GF-D8 (cell line): ENCODE results near the gene ISG20.
"Not testable (repeated sequence)": the region's sequence is repeated elsewhere in the genome, so short reads cannot be mapped to it uniquely, and the experiment has no call there.

Experiments used
- DNase-seq: peaks from one replicate; lab custom pipeline; 2025; lab: John Stamatoyannopoulos, UW

The ISG20 gene

GRCh38 chr15:88618686-88619085 lies 20.1 kb upstream of the ISG20 start:
- no peak for DNase-seq

DNA sequence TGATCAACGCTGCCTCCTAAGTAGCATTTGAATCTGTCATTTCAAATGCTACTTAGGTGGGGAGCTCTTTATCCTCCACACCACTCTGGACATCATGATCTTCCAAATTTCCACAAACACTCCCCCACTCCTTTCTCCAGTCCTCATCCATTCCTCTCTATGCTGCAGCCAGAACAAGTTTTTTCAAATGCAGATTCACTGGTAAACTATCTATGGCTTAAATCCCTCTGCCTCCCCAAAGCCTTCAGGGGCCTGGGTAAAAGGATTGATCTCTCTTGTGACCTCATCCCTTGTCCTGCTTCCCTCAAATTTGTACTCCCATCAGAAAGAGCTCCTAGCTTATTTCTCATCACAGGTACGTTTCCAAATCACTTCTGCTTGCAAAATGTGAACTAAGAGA lies 19.0 kb upstream of the ISG20 start:
- no peak for DNase-seq

GRCh38 chr15:88620995-88621772 lies 17.6 kb upstream of the ISG20 start, which contains the start of gene AEN:
Gene AEN, plus strand, starts transcription at chr15:88621340. Its CDS starts 4,870 bp downstream, at chr15:88626210.
- DNase-seq: peak; percentile 86

DNA sequence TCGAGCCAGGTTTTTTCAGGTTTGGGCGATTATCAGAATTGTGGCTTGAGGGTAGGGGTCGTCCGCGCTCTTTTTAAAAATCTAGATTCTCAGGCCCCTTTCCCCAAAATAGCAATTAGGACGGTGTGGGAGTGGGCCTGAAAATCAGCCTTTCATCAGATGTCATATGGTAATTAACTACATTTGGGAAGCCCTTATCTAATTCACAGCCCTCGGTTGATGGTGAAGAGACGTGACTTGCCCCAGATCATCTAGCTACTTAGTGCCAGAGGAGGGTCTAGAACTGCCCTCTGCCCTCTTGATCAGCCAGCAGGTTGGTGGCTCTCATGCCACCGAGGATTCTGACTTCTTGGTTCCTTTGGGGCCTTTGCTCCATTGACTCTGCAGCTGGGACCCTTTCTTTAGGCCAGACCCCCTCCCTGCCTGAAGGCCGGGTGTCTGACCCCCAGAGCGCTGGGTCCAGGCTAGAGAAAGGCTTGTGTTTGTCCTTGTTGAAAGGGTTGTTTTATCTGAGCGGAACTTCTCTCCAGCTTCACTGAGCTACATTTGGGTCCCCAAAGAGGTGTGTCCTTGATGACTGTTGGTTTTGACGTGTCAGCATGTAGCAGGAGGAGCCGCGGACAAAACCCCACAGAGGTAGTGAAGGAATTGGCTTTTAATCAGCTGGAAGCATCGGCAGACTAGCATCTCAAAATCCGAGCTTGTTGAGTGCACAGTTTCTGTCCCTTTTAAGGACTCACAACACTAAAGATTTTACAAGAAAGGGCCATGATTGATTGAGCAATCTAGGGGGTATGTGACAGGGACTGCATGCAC lies 16.8 kb upstream of the ISG20 start:
- DNase-seq: no peak

GRCh38 chr15:88622605-88622975 lies 16.2 kb upstream of the ISG20 start:
- no peak for DNase-seq

DNA sequence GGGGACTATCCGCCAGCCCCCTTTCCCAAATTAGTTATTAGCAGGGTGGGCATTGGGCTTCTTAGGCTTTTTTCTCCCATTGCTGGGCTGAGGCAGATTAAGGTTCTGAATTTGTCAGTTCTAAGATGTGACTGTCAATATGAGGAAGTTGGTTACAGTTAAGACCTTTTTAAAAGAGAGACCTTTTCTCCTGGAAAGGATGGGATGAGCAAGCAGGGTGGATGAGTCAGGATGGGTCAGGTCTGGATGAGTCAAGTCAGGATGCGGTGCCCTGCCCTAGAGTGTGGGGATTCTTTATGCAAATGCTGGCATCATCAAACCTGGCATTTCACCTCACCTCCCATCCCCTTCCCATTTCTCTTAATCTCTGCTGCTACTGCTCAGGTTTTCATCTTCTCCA lies 15.8 kb upstream of the ISG20 start:
- DNase-seq: no peak

DNA sequence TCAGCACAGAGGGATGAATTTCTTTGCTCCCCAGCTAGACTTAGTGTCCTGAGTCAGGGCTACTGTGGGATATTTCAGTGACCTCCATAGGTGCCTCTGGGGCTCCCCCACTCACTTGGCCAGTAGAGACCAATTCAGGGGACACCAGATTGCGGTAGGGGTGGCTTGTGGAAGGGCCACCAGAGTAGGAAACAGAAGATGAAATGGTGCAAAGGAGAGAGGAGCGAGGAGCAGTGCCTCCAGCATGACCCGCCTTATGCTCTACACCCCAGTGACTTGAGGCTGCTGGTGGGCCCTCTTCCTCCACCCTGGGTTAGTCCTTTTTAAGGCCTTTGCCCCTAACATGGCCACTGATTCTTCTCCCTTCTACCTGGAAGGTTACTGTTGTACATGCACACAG lies 15.2 kb upstream of the ISG20 start:
- no peak for DNase-seq

DNA sequence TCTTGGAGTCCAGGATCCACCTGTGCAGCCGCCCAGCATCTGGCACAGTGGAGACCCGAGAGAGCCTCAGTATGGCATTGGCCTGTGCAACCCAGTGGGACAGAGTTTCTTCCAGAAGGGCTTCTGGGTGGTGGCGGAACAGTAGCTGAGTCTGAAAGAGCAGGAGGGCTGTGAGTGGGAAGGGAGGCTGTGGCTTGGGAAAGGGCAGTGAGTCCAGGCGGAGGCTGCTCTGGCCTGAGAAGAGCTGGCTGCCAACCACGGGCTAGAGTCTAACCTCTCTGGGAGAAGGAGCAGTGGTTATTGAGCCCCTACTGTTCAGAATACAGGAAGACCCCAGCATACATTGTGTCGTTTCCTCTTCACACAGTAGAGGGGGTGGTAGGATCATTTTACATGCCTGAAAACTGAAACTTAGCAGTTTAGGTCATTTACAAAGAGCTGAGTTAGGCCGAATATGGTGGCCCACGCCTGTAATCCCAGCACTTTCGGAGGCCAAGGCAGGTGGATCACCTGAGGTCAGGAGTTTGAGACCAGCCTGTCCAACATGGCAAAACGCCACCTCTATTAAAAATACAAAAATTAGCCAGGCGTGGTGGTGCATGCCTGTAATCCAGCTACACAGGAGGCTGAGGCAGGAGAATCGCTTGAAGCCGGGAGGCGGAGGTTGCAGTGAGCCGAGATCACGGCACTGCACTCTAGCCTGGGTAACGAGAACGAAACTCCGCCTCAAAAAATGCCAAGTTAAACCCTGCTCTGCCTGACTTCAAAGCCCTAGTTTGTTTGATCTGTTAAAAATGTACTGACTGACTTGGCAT lies 14.5 kb upstream of the ISG20 start:
- no peak for DNase-seq

- no peak for DNase-seq
Measured at GRCh38 chr15:88624971-88625490, 13.8 kb upstream of the ISG20 start.

DNA sequence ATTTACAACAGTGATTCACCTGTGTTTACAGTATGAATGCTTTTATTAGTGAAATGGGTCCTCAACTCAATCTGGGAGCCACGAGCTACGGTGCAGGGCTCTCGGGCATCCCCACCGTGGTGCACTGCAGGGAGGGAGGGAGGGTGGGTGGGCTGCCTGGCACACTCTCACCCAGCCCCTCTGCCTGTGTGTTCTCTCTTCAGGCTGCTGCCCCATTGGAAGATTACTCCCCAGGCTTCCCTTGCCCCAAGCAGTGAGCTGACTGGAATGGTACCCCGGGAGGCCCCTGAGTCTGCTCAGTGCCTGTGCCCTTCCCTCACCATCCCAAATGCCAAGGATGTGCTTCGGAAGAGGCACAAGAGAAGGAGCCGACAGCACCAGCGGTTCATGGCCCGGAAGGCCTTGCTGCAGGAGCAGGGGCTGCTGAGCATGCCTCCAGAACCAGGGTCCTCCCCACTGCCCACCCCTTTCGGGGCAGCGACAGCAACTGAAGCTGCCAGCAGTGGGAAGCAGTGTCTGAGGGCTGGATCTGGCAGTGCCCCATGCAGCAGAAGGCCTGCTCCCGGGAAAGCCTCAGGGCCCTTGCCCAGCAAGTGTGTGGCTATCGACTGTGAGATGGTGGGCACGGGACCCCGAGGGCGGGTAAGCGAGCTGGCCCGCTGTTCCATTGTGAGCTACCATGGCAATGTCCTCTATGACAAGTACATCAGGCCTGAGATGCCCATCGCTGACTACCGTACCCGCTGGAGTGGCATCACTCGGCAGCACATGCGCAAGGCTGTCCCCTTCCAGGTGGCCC lies 12.7 kb upstream of the ISG20 start:
- no peak for DNase-seq

- no peak for DNase-seq
Measured at GRCh38 chr15:88627463-88627862, 11.4 kb upstream of the ISG20 start.

DNA sequence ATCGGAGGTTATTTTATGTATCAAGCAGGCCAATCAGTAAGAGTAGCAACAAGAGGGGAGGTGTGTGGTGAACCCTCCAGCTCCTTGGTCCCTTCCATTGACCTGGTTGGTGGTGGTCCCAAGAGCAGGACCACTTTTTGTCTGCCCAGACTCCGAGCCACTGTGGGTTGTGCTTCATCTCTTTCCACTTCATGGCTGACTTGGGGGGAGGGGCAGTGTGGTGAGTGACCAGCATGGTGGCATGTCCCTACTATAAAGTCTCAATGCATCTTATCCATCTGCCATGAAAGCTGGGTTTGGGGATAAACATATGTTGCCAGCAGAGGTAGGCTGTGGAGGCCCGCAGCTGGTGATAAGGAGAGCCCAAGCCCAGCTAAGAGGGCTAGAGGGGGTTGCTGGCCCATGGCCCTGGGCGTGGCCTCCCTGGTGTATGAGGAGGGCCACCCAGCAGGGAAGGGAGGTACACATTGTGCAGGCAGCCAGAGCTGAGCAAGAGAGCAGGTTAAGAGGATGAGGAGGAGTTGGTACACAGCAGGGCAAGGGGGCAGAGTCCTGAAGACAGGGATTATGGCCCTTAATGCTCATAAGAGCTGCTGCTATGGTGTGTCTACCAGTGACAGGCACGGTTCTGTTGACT lies 10.7 kb upstream of the ISG20 start:
- DNase-seq: no peak

DNA sequence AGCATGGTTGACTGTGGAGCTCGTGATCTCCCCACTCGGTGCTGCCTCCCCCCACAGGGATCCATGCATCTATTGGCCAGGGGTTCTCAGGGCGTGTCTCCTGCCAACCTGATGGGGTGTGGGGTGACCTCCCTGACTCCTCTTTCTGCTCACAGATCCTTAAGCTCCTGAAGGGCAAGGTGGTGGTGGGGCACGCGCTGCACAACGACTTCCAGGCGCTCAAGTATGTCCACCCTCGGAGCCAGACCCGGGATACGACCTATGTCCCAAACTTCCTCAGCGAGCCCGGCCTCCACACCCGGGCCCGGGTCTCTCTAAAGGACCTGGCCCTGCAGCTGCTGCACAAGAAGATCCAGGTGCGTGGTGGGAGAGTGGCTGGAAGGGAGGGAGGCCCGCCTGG lies 9.7 kb upstream of the ISG20 start:
- no peak for DNase-seq

DNA sequence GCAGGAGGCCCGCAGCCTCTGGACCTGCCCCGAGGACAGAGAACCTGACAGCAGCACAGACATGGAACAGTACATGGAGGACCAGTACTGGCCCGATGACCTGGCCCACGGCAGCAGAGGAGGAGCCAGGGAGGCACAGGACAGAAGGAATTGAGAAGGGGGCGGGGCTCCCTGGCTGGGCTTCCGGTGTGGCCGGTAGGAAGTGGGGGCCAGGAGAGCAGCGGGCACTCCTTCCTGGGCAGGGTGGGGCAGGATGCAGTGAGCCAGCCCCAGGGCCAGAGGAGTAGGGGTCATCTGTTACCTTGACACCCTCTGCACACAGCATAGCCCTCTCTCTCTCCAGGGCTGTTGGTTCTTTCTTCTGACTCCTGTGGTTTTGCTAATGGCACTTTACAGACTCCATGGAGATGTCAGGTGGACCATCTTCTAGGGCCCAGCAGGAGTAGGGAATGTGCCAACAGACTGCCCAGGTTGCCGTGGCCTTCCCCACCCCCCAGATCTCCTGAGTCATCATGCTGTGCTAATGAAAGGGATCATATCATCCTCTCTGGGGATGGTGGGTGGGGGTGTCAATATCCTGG lies 8.6 kb upstream of the ISG20 start:
- DNase-seq: no peak

GRCh38 chr15:88630798-88631463 lies 7.9 kb upstream of the ISG20 start:
- no peak for DNase-seq

- no peak for DNase-seq
Measured at GRCh38 chr15:88631464-88632028, 7.3 kb upstream of the ISG20 start.

GRCh38 chr15:88632797-88633196 lies 6.0 kb upstream of the ISG20 start:
- not testable (repeated sequence) for DNase-seq

DNA sequence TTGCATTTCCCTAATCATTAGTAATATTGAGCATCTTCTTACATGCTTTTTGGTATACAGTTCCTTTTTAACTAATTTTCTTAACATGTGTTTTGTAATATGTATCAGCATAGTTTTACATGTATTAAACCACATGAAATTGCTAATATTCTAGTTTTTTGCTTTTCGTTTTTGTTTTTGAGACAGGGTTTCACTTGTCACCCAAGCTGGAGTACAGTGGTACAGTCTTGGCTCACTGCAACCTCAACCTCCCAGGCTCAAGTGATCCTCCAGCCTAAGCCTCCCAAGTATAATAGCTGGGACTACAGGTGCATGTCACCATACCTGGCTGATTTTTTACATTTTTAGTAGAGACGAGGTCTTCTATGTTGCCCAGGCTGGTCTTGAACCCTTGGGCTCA lies 4.4 kb upstream of the ISG20 start:
- DNase-seq: no peak

- DNase-seq: no peak
Measured at GRCh38 chr15:88635318-88635717, 3.5 kb upstream of the ISG20 start.

DNA sequence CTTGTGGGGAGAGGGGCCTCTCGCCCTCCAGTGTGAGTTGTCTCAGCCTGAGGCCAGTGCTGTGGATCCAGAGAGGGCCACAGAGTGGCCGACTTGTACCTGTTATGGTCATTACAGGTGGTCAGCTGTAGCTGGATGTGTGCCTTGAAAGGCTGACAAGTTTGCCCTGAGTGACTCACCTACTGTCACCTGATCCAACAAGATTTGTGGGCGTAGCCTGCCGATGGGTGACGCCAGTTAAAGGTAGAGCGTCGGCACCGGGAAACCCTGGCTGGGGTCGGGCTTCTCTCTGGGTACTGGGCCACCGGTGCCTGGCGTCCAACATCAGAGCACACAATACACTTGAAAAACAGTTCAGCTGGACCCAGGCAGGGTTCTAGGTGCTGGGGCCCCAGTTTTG lies 2.8 kb upstream of the ISG20 start:
- no peak for DNase-seq
